Ovary (tissue), 3 donors: Measurements from ENCODE around the gene PTPRN.

Experiments
- CTCF ChIP-seq, 3 donors: fragments of 450-650 bp in 2 of 3; fragments of 200-600 bp in 1 of 3; IDR thresholded peaks; one replicate each; pipeline versions ENCODE4 v1.5.1 to v1.8.0; 2016 to 2022; ENCODE audit warnings: antibody characterized with exemption in 3 of 3, mild to moderate bottlenecking in 1 of 3
- POLR2A ChIP-seq: fragments of 450-650 bp; IDR thresholded peaks from one replicate; pipeline ENCODE4 v1.6.1; 2017; ENCODE audit warnings: antibody characterized with exemption, mild to moderate bottlenecking, moderate library complexity
- donor health status: DM: no; HTN: no; CAD: no.

DNA sequence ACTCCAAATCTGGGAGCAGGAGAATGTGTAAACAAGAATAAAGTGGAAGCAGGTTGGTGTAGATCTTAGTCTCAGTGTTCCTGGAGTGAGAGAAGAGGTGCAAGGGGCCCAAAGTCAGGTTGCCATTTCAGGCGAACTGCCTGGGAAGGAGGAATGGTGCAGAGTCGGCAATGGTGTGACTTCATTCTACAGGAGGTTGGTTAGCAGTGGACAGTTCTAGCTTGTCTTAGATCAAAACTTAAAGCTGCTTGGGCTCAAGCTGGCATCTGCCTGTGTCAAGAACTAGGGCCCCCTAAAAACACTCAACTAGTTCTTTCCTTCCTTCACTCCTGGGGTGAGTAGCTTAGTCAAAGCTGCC lies 60.4 kb downstream of the PTPRN start:
- TF ChIP-seq CTCF (IDR thresholded peaks at IDR 0.05) (no peak), POLR2A (no peak)
